WI38 (cell line): ENCODE data around the gene ADGRL1.
"Not testable (repeated sequence)": the region's sequence is repeated elsewhere in the genome, so short reads cannot be mapped to it uniquely, and the experiment has no call there.

ENCODE experiments used
- H3K4me3 ChIP-seq: 2 replicates; pipeline ENCODE4 v1.5.1; 2011; ENCODE audit warnings: low read depth, mild to moderate bottlenecking, control low read depth, low read length
- CTCF ChIP-seq: IDR thresholded peaks from 2 replicates; pipeline ENCODE4 v1.5.1; 2012; ENCODE audit warnings: low read depth, mild to moderate bottlenecking, control low read depth, low read length

Gene ADGRL1

GRCh38 chr19:14196105-14196504 is 9.9 kb downstream of the ADGRL1 start:
- not testable (repeated sequence) for H3K4me3 ChIP-seq

GRCh38 chr19:14195216-14195615 is 10.8 kb downstream of the ADGRL1 start:
- H3K4me3 ChIP-seq = not testable (repeated sequence)

More at GRCh38 chr19:14196105-14196504, 9.9 kb downstream of the ADGRL1 start:
- TF ChIP-seq CTCF = peak; percentile 44

GRCh38 chr19:14189415-14189814 is 16.6 kb downstream of the ADGRL1 start:
- H3K4me3 ChIP-seq = no peak overlapping the region
- no peak for TF ChIP-seq CTCF

GRCh38 chr19:14188086-14188485 is 17.9 kb downstream of the ADGRL1 start:
- H3K4me3 ChIP-seq = not testable (repeated sequence)

- no peak overlapping the region for H3K4me3 ChIP-seq
- TF ChIP-seq CTCF = no peak
Measured at GRCh38 chr19:14187561-14187960, 18.4 kb downstream of the ADGRL1 start.

GRCh38 chr19:14186684-14187083 is 19.3 kb downstream of the ADGRL1 start:
- H3K4me3 ChIP-seq = not testable (repeated sequence)

- not testable (repeated sequence) for H3K4me3 ChIP-seq
Measured at GRCh38 chr19:14185691-14186090, 20.3 kb downstream of the ADGRL1 start.

GRCh38 chr19:14185158-14185557 is 20.8 kb downstream of the ADGRL1 start:
- no peak for TF ChIP-seq CTCF
- H3K4me3 ChIP-seq = no peak overlapping the region

- no peak overlapping the region for H3K4me3 ChIP-seq
- TF ChIP-seq CTCF = no peak
Measured at GRCh38 chr19:14183741-14184350, 22.1 kb downstream of the ADGRL1 start.

- no peak overlapping the region for H3K4me3 ChIP-seq
- no peak for TF ChIP-seq CTCF
Measured at GRCh38 chr19:14182476-14182875, 23.5 kb downstream of the ADGRL1 start.
